ENCODE results near the gene ZNF768.
"Not testable (repeated sequence)": the region's sequence is repeated elsewhere in the genome, so short reads cannot be mapped to it uniquely, and the experiment has no call there.

The ZNF768 gene

GRCh38 chr16:30555315-30556124 is 29.2 kb upstream of the ZNF768 start:
- DNase-seq, result no peak

- DNase-seq, result no peak
Observed at GRCh38 chr16:30554557-30555314, 28.4 kb upstream of the ZNF768 start.

- no peak for DNase-seq
Observed at GRCh38 chr16:30553393-30553899, 27.1 kb upstream of the ZNF768 start.

- DNase-seq, result no peak
Observed at GRCh38 chr16:30552956-30553355, 26.6 kb upstream of the ZNF768 start.

GRCh38 chr16:30551781-30552180 is 25.4 kb upstream of the ZNF768 start:
- peak; percentile 76 for DNase-seq

GRCh38 chr16:30548416-30549253 is 22.3 kb upstream of the ZNF768 start:
- no peak for DNase-seq

GRCh38 chr16:30546115-30546514 is 19.7 kb upstream of the ZNF768 start:
- no peak for DNase-seq

GRCh38 chr16:30543067-30543466 is 16.7 kb upstream of the ZNF768 start:
- DNase-seq, result no peak

GRCh38 chr16:30541502-30542329 is 15.3 kb upstream of the ZNF768 start:
- DNase-seq, result no peak

- not testable (repeated sequence) for DNase-seq
Observed at GRCh38 chr16:30540916-30541464, 14.6 kb upstream of the ZNF768 start.

GRCh38 chr16:30539986-30540526 is 13.7 kb upstream of the ZNF768 start:
- DNase-seq, result not testable (repeated sequence)

GRCh38 chr16:30539000-30539964 is 12.9 kb upstream of the ZNF768 start:
- no peak for DNase-seq

GRCh38 chr16:30536391-30537024 is 10.1 kb upstream of the ZNF768 start:
- not testable (repeated sequence) for DNase-seq

GRCh38 chr16:30535777-30536190 is 9.4 kb upstream of the ZNF768 start:
- peak; percentile 75 for DNase-seq

GRCh38 chr16:30535106-30535776 is 8.9 kb upstream of the ZNF768 start:
- DNase-seq, result peak; percentile 57

GRCh38 chr16:30534368-30535105 is 8.2 kb upstream of the ZNF768 start, which contains the start of gene ZNF747:
Gene ZNF747, minus strand, starts transcription at chr16:30534858. Its CDS starts 179 bp downstream, at chr16:30534679.
- peak; percentile 95 for DNase-seq

- DNase-seq, result peak; percentile 44
Observed at GRCh38 chr16:30533748-30534367, 7.5 kb upstream of the ZNF768 start.

GRCh38 chr16:30533146-30533522 is 6.8 kb upstream of the ZNF768 start:
- no peak for DNase-seq

All from activated CD4-positive, alpha-beta T cell treated with anti-CD3 and anti-CD28 coated beads, Interleukin-2, Interleukin-6, amounts not matched to agents 100 ng/mL and 50 ng/mL, durations not matched to agents 16 hours and 8 hours (primary cell).